H1 (cell line): ENCODE data around the gene TCHP. TPM values are rescaled to one million over a fixed set of nuclear protein-coding genes. Genes with fewer than 3 reads are reported as not detected.

ENCODE experiments used
- CTCF ChIA-PET: fragments of 300-600 bp; sonication (Branson Sonifier 250); formaldehyde crosslinking; loops from one replicate; lab custom pipeline; 2021; ENCODE audit not compliant: partially characterized antibody; lab: Charles Lee
- POLR2A ChIA-PET: fragments of 300-600 bp; sonication (Branson Sonifier 250); formaldehyde crosslinking; loops from one replicate; lab custom pipeline; 2021; ENCODE audit warnings: inconsistent platforms; ENCODE audit not compliant: partially characterized antibody; lab: Charles Lee
- DNase-seq, 2 experiments: peaks; one replicate each; pipeline versions ENCODE4 v3.0.0 to v3.0.0-alpha.2; 2010 to 2022; ENCODE audit warnings: low spot score in 2 of 2, low read depth in 1 of 2, mixed read lengths in 1 of 2
- FAIRE-seq: peaks from 2 replicates; lab custom pipeline; 2011; peaks lifted over from hg19 to GRCh38; lab: Jason Lieb, UNC
- H2AFZ ChIP-seq: 2 replicates; pipeline ENCODE4 v1.8.1; 2012; ENCODE audit warnings: low read length, inconsistent platforms
- H2AK5ac ChIP-seq: 2 replicates; pipeline ENCODE4 v1.6.1; 2013; ENCODE audit warnings: low read depth, low read length
- H2BK120ac ChIP-seq: replicated peaks from 2 replicates; pipeline ENCODE3; 2013; ENCODE audit warnings: low read depth, low read length, inconsistent platforms
- H2BK12ac ChIP-seq: 2 replicates; pipeline ENCODE4 v1.6.1; 2013; ENCODE audit warnings: low read depth, low read length
- H2BK15ac ChIP-seq: 2 replicates; pipeline ENCODE4 v1.6.1; 2013; ENCODE audit warnings: low read length
- H2BK20ac ChIP-seq: 2 replicates; pipeline ENCODE4 v1.6.1; 2013; ENCODE audit warnings: low read length
- H2BK5ac ChIP-seq: 2 replicates; pipeline ENCODE4 v1.6.1; 2013; ENCODE audit warnings: low read depth, low read length
- H3K14ac ChIP-seq: 2 replicates; pipeline ENCODE4 v1.6.1; 2013; ENCODE audit warnings: inconsistent platforms; ENCODE audit not compliant: insufficient read length
- H3K18ac ChIP-seq: 2 replicates; pipeline ENCODE4 v1.6.1; 2013; ENCODE audit warnings: low read length; ENCODE audit errors: extremely low read depth
- H3K23ac ChIP-seq: 2 replicates; pipeline ENCODE4 v1.6.1; 2013; ENCODE audit warnings: inconsistent platforms; ENCODE audit not compliant: insufficient read length
- H3K23me2 ChIP-seq: 2 replicates; pipeline ENCODE4 v1.6.1; 2013; ENCODE audit warnings: low read depth, low read length
- H3K27ac ChIP-seq: 2 replicates; pipeline ENCODE4 v1.6.1; 2011; ENCODE audit warnings: low read depth, low read length, inconsistent platforms
- H3K27me3 ChIP-seq, 4 experiments: replicated peaks in 1 of 4; 1 replicate in 1 of 4; 2 replicates in 3 of 4; pipeline versions ENCODE4 v1.6.1 to v1.8.1; 2011 to 2013; ENCODE audit warnings: low read length in 3 of 4, mild to moderate bottlenecking in 3 of 4, inconsistent platforms in 2 of 4, mixed read lengths in 2 of 4, moderate library complexity in 1 of 4; ENCODE audit not compliant: control insufficient read depth in 3 of 4, insufficient read depth in 3 of 4; ENCODE audit errors: extremely low read depth in 1 of 4
- H3K36me3 ChIP-seq, 4 experiments: 2 replicates each; pipeline versions ENCODE4 v1.6.1 to v1.8.1; 2011 to 2013; ENCODE audit warnings: mild to moderate bottlenecking in 4 of 4, low read length in 3 of 4, moderate library complexity in 2 of 4, control low read depth in 1 of 4, inconsistent platforms in 1 of 4; ENCODE audit not compliant: insufficient read depth in 4 of 4, control insufficient read depth in 2 of 4
- H3K4ac ChIP-seq: replicated peaks from 2 replicates; pipeline ENCODE3; 2013; ENCODE audit warnings: low read length, low read depth, mixed read lengths, inconsistent platforms; ENCODE audit not compliant: insufficient read length
- H3K4me1 ChIP-seq, 4 experiments: replicated peaks in 1 of 4; 1 replicate in 1 of 4; 2 replicates in 3 of 4; pipeline versions ENCODE4 v1.6.1 to v1.8.1; 2011 to 2013; ENCODE audit warnings: low read length in 3 of 4, inconsistent platforms in 2 of 4, mixed read lengths in 1 of 4; ENCODE audit not compliant: insufficient read depth in 4 of 4, control insufficient read depth in 3 of 4
- H3K4me2 ChIP-seq, 2 experiments: 2 replicates each; pipeline versions ENCODE4 v1.6.1 to v1.8.1; 2011 to 2013; ENCODE audit warnings: low read depth in 2 of 2, low read length in 2 of 2, control low read depth in 1 of 2, inconsistent platforms in 1 of 2, mild to moderate bottlenecking in 1 of 2; ENCODE audit not compliant: insufficient read depth in 1 of 2
- H3K4me3 ChIP-seq, 4 experiments: fragments of 200-600, 300-600 bp in 1 of 4; sonication (generic), shearing (Covaris generic), sonication (Bioruptor Twin) in 1 of 4; 2 replicates each; pipeline versions ENCODE4 v1.5.1 to v1.8.1; 2011 to 2016; ENCODE audit warnings: low read length in 4 of 4, low read depth in 3 of 4, control low read depth in 2 of 4, inconsistent platforms in 2 of 4, mild to moderate bottlenecking in 2 of 4, mixed read lengths in 1 of 4, moderate library complexity in 1 of 4; ENCODE audit not compliant: insufficient read depth in 2 of 4; ENCODE audit errors: extremely low read depth in 1 of 4
- H3K56ac ChIP-seq: replicated peaks from 2 replicates; pipeline ENCODE3; 2013; ENCODE audit warnings: low read depth, mild to moderate bottlenecking, mixed read lengths, low read length, inconsistent platforms; ENCODE audit not compliant: insufficient read length
- H3K79me1 ChIP-seq: 2 replicates; pipeline ENCODE4 v1.6.1; 2013; ENCODE audit warnings: low read depth, low read length, control low read depth
- H3K79me2 ChIP-seq, 2 experiments: 2 replicates each; pipeline versions ENCODE4 v1.6.1 to v1.8.1; 2012 to 2013; ENCODE audit warnings: low read length in 2 of 2, mild to moderate bottlenecking in 2 of 2, inconsistent platforms in 1 of 2; ENCODE audit not compliant: insufficient read depth in 2 of 2, control insufficient read depth in 1 of 2
- H3K9ac ChIP-seq, 4 experiments: replicated peaks in 1 of 4; 1 replicate in 1 of 4; 2 replicates in 3 of 4; pipeline versions ENCODE4 v1.6.1 to v1.8.1; 2011 to 2013; ENCODE audit warnings: low read depth in 3 of 4, low read length in 3 of 4, control low read depth in 2 of 4, mild to moderate bottlenecking in 2 of 4, moderate library complexity in 2 of 4, inconsistent platforms in 1 of 4; ENCODE audit errors: extremely low read depth in 1 of 4
- H3K9me3 ChIP-seq, 2 experiments: 2 replicates each; pipeline versions ENCODE4 v1.6.1 to v1.8.1; 2012 to 2013; ENCODE audit warnings: mild to moderate bottlenecking in 2 of 2, moderate library complexity in 2 of 2, control low read depth in 1 of 2, inconsistent platforms in 1 of 2, low read depth in 1 of 2, low read length in 1 of 2, mixed read lengths in 1 of 2; ENCODE audit not compliant: insufficient read depth in 2 of 2
- H4K20me1 ChIP-seq, 2 experiments: replicated peaks in 1 of 2; 2 replicates each; pipeline versions ENCODE3 to v1.8.1; 2011 to 2013; ENCODE audit warnings: inconsistent platforms in 2 of 2, low read length in 2 of 2, mild to moderate bottlenecking in 1 of 2; ENCODE audit not compliant: insufficient read depth in 2 of 2, control insufficient read depth in 1 of 2
- H4K5ac ChIP-seq: 2 replicates; pipeline ENCODE4 v1.6.1; 2013; ENCODE audit warnings: low read length, low read depth, mixed read lengths, inconsistent platforms; ENCODE audit not compliant: insufficient read length
- H4K8ac ChIP-seq: 2 replicates; pipeline ENCODE4 v1.8.0; 2013; ENCODE audit warnings: mild to moderate bottlenecking, moderate library complexity, low read length, inconsistent platforms; ENCODE audit not compliant: insufficient read depth; ENCODE audit errors: extremely low read depth
- H4K91ac ChIP-seq: replicated peaks from 2 replicates; pipeline ENCODE3; 2013; ENCODE audit warnings: low read length, mixed read lengths, inconsistent platforms; ENCODE audit not compliant: insufficient read length
- ASH2L ChIP-seq: fragments of 200-600, 300-600 bp; sonication (generic); IDR thresholded peaks from one replicate; pipeline ENCODE4 v1.7.1; 2017; ENCODE audit warnings: low read length
- CREB1 ChIP-seq: IDR thresholded peaks from 2 replicates; pipeline ENCODE4 v1.6.1; 2012; ENCODE audit warnings: inconsistent platforms
- CTCF ChIP-seq, 3 experiments: IDR thresholded peaks; 1 replicate in 2 of 3; 2 replicates in 1 of 3; pipeline versions ENCODE4 v1.5.1 to v1.6.1; 2011; ENCODE audit warnings: low read length in 3 of 3, mild to moderate bottlenecking in 3 of 3, inconsistent platforms in 2 of 3, low read depth in 1 of 3, moderate library complexity in 1 of 3; ENCODE audit not compliant: insufficient read depth in 1 of 3; ENCODE audit errors: control extremely low read depth in 1 of 3
- EP300 ChIP-seq, 2 experiments: IDR thresholded peaks; 1 replicate in 1 of 2; 2 replicates in 1 of 2; pipeline ENCODE4 v1.6.1; 2011 to 2012; ENCODE audit warnings: low read depth in 2 of 2, low read length in 2 of 2, mild to moderate bottlenecking in 2 of 2, borderline replicate concordance in 1 of 2, inconsistent platforms in 1 of 2, moderate library complexity in 1 of 2
- HDAC2 ChIP-seq, 2 experiments: fragments of 300-600 bp in 1 of 2; sonication (generic) in 1 of 2; IDR thresholded peaks; 2 replicates each; pipeline ENCODE4 v1.6.1; 2011 to 2012; ENCODE audit warnings: low read depth in 2 of 2, low read length in 2 of 2, mild to moderate bottlenecking in 2 of 2, moderate library complexity in 2 of 2, borderline replicate concordance in 1 of 2, inconsistent platforms in 1 of 2
- MAFK ChIP-seq: IDR thresholded peaks from 2 replicates; pipeline ENCODE4 v1.6.1; 2012; ENCODE audit warnings: low read depth, mild to moderate bottlenecking, improper control_type of control experiment, low read length
- RAD21 ChIP-seq, 2 experiments: IDR thresholded peaks in 1 of 2; conservative IDR thresholded peaks in 1 of 2; 2 replicates each; pipeline ENCODE4 v1.6.1; 2011; ENCODE audit warnings: low read depth in 2 of 2, low read length in 2 of 2, improper control_type of control experiment in 1 of 2, inconsistent platforms in 1 of 2, mild to moderate bottlenecking in 1 of 2, moderate library complexity in 1 of 2
- WGBS, 2 experiments: shearing (Covaris generic) in 1 of 2; methylation state at CpG; one replicate each; pipeline versions ENCODE4 v1.1.6 to v1.1.7; 2013 to 2015; ENCODE audit warnings: low lambda C conversion rate in 2 of 2, mixed read lengths in 2 of 2, inconsistent platforms in 1 of 2, low coverage in 1 of 2, missing lambda C conversion rate in 1 of 2; ENCODE audit not compliant: insufficient replicate concordance in 2 of 2, insufficient coverage in 1 of 2, insufficient read length in 1 of 2; ENCODE audit errors: extremely low coverage in 1 of 2, missing lambda C conversion rate in 1 of 2; 5-methylcytosine and 5-hydroxymethylcytosine counted together
- polyA plus RNA-seq, 7 experiments: library from polyadenylated mRNA; depleted of rRNA in 3 of 7; stranded (reverse) in 5 of 7; unstranded in 2 of 7; fragments of >200 nt in 5 of 7; fragments of 200-250 nt in 2 of 7; gene quantifications; 1 replicate in 5 of 7; 2 replicates in 1 of 7; 4 replicates in 1 of 7; pipeline versions ENCODE4 v1.2.1 to v1.2.3, GENCODE V29; 2011 to 2013; ENCODE audit warnings: missing spikeins in 2 of 7, mixed read lengths in 2 of 7
- total RNA-seq: library from RNA; stranded (reverse); fragmentation: NEBNext Ultra II Directional; extraction: Animal tissue kit (Norgen Biotek cat#: 25700); gene quantifications from 2 replicates; pipeline ENCODE4 v1.2.1, GENCODE V29; 2021

TCHP gene
- total and polyA plus RNA-seq, 2 of the 8 experiments (the other 6 are each of a cell fraction or from before 2014, with no cell fraction given) = 2.8 to 4.5 TPM

GRCh38 chr12:109927622-109928021, 27.5 kb downstream of the TCHP start:
- Histone ChIP-seq H3K4me1 (no peaks in the 10 kb centered on the region; a peak in 1 of 7 replicates), H3K36me3 (peaks cover 2 to 6% (median 4%) of the 10 kb centered on the region in 4 experiments; a peak in 6 of 8 replicates), H3K4ac (no peak overlapping the region), H3K27ac (no peak overlapping the region), H4K8ac (no peak overlapping the region), H4K5ac (no peak overlapping the region), H3K9ac (no peak overlapping the region), H2AK5ac (no peak overlapping the region), H4K20me1 (no peaks in the 10 kb centered on the region), H3K18ac (no peak overlapping the region), H2BK12ac (no peak overlapping the region), H2AFZ (no peak overlapping the region), H2BK5ac (no peak overlapping the region), H4K91ac (no peak overlapping the region), H3K27me3 (no peaks in the 10 kb centered on the region), H2BK120ac (no peak overlapping the region), H3K56ac (no peak overlapping the region), H3K9me3 (no peaks in the 10 kb centered on the region), H3K23ac (no peak overlapping the region), H3K4me3 (no peak overlapping the region), H3K14ac (no peak overlapping the region), H3K23me2 (no peaks in the 10 kb centered on the region), H2BK15ac (no peak overlapping the region), H3K79me1 (no peaks in the 10 kb centered on the region), H2BK20ac (no peak overlapping the region), H3K4me2 (no peak overlapping the region), H3K79me2 (no peaks in the 10 kb centered on the region)
- WGBS, 2 experiments = 71% methylated on average over 8 of the region's 8 CpGs; no CpG with 5 or more reads in 1 of the 2 experiments
- 0 out of 2 replicates have a peak, but pooled peaks have one; percentile 38 for TF ChIP-seq CREB1
- TF ChIP-seq RAD21 (IDR thresholded peaks at IDR 0.05 in 1 of 2, conservative IDR thresholded peaks at IDR 0.05 in 1 of 2; ENCODE audit: low read depth in 2 of 2, low read length in 2 of 2) = peak; percentile 62 to 66
- TF ChIP-seq MAFK = no peak
- peak; percentile 72 to 94 (median 91) for TF ChIP-seq CTCF (IDR thresholded peaks at IDR 0.05; ENCODE audit: control extremely low read depth in 1 of 3, insufficient read depth in 1 of 3, low read depth in 1 of 3, low read length in 3 of 3)
- no peak for TF ChIP-seq ASH2L
- TF ChIP-seq EP300 (IDR thresholded peaks at IDR 0.05; ENCODE audit: borderline replicate concordance in 1 of 2, low read depth in 2 of 2, low read length in 2 of 2) = no peak
- TF ChIP-seq HDAC2 (IDR thresholded peaks at IDR 0.05; ENCODE audit: borderline replicate concordance in 1 of 2, low read depth in 2 of 2, low read length in 2 of 2) = no peak
- FAIRE-seq = peak; percentile 81
- POLR2A ChIA-PET = interaction anchor here (0.6 kb wide), 1 partner anchor 68 kb away, joined by 3 read pairs; no protein-coding TSS in a partner anchor
- CTCF ChIA-PET = interaction anchor here (0.6 to 10.4 kb wide), 29 partner anchors 9 to 123 kb away, joined by 3 to 114 read pairs (median 4); partner anchors contain the start of gene TCHP
- peak in 1 of 2 experiments; percentile 62 for DNase-seq
